Measurements from ENCODE around the gene CCDC7. TPM values are rescaled to one million over a fixed set of nuclear protein-coding genes. Genes with fewer than 3 reads are reported as not detected.
"Not testable (repeated sequence)": the region's sequence is repeated elsewhere in the genome, so short reads cannot be mapped to it uniquely, and the experiment has no call there.

CCDC7 gene
- polyA plus RNA-seq, 3 donors, result 3.8 to 6.7 (median 6.2) TPM

- DNase-seq, result no peak
These were observed 110.9 kb downstream of the CCDC7 start for GRCh38 chr10:32556783-32557395.

GRCh38 chr10:32562695-32563094 lies 116.8 kb downstream of the CCDC7 start:
- not testable (repeated sequence) for DNase-seq

DNA sequence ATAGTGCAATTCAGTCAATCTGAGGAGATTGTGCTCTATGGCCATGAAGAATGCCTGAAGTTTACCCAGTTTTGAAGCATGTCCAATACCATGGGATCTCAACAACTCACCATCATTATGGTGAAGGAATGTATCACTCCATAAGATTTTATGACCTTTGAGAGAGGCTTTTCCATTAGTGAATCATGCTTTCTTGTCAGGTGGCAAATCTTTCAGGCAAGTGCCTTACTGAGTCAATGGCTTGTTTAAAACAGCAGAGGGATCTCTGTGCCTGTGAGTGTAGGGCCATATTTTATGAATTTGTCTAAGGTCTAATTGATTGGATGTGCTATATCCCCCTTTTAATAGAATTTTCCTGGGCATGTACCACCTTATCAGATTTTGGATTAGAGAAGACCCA lies 131.5 kb downstream of the CCDC7 start:
- DNase-seq, result no peak

GRCh38 chr10:32582946-32583345 lies 137.0 kb downstream of the CCDC7 start:
- DNase-seq, result no peak

DNA sequence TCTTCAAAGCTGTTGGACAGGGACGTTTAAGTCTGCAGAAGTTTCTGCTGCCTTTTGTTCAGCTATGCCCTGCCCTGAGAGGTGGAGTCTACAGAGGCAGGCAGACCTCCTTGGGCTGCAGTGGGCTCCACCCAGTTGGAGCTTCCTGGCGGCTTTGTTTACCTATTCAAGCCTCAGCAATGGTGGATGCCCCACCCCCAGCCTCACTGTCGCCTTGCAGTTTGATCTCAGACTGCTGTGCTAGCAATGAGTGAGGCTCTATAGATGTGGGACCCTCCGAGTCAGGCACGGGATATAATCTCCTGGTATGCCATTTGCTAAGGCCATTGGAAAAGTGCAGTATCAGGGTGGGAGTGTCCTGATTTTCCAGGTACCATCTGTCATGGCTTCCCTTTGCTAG lies 152.1 kb downstream of the CCDC7 start:
- DNase-seq, result not testable (repeated sequence)

DNA sequence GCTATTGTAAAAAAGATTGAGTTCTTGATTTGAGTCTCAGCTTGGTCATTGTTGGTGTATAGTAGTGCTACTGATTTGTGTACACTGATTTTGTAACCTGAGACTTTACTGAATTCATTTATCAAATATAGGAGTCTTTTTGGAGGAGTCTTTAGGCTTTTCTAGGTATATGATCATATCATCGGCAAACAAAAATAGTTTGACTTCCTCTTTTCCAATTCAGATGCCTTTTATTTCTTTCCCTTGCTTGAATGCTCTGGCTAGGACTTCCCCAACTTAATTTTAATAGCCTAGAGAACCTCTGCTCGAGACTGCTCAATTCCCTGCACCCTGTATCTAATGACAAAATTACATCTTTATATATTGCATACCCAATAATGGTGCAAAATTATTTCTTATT lies 154.4 kb downstream of the CCDC7 start:
- DNase-seq, result no peak

DNA sequence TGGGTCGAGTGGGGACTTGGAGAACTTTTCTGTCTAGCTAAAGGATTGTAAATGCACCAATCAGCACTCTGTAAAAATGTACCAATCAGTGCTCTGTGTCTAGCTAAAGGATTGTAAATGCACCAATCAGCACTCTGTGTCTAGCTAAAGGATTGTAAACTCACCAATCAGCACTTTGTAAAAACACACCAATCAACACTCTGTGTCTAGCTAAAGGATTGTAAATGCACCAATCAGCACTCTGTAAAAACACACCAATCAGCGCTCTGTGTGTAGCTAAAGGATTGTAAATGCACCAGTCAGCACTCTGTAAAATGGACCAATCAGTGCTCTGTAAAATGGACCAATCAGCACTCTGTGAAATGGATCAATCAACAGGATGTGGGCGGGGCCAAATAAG lies 155.6 kb downstream of the CCDC7 start:
- not testable (repeated sequence) for DNase-seq

DNA sequence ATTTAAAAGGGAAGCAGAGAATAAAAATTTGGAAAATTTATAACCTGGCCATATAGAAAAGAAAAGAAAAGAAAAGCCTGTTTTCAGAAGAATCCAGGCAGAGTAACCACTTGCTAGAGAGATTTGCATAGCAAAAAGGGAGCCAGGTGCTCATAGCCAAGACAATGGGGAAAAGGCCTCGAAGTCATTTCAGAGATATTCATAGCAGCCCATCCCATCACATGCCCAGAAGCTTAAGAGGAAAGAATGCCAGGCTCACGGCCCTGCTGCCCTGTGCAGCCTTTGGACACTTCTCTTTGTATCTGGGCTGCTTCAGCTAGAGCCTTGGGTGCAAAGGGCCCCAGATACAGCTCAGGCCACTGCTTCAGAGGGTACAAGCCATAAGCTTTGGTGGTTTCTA lies 159.8 kb downstream of the CCDC7 start:
- DNase-seq, result no peak

DNA sequence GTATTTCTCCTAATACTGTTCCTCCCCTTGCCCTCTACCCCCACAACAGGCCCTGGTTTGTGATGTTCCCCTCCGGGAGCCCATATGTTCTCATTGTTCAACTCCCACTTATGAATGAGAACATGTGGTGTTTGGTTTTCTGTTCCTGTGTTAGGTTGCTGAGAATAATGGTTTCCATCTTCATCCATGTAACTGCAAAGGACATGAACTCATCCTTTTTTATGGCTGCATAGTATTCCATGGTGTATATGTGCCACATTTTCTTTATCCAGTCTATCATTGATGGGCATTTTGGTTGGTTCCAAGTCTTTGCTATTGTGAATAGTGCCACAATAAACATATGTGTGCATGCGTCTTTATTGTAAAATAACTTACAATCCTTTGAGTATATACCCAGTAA lies 164.6 kb downstream of the CCDC7 start:
- DNase-seq, result not testable (repeated sequence)

- DNase-seq, result no peak
These were observed 170.5 kb downstream of the CCDC7 start for GRCh38 chr10:32616438-32616837.

GRCh38 chr10:32618482-32618881 lies 172.5 kb downstream of the CCDC7 start:
- DNase-seq, result no peak

- no peak for DNase-seq
These were observed 176.0 kb downstream of the CCDC7 start for GRCh38 chr10:32621969-32622368.

GRCh38 chr10:32622409-32622808 lies 176.5 kb downstream of the CCDC7 start:
- no peak for DNase-seq

GRCh38 chr10:32627183-32627582 lies 181.2 kb downstream of the CCDC7 start:
- DNase-seq, result no peak

DNA sequence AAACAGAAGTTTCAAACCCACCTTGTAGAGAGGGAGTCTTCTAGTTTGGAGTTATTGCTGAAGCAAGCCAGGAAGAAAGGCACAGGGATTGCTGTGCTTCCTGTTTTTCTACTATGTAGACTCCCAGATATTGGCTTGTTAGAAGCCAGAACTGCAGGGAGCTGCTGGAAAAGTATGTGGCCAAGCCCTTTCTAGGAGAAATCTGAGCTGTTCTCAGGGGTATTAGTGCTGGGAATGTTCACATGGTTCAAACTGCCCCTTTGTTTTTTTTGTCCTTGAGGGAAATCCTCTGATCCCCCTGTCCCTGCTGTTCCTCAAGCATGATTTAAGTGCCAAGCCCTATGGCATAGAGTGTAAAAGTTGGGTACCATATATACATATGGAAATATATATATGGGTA lies 184.0 kb downstream of the CCDC7 start:
- DNase-seq, result no peak

DNA sequence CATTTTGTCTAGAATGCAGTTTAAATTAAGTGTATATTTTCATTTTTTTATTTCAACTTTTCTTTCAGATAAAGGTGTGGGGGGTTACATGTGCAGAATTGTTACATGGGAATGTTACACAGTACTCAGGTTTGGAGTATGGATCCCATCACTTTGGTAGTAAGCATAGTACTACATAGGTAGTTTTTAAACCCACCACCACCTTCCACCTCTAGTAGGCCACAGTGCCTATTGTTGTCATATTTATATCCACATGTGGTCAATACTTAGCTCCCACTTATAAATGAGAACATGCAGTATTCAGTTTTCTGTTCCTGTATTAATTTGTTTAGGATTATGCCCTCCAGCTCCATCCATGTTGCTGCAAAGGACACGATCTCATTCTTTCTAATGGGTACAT lies 200.6 kb downstream of the CCDC7 start:
- no peak for DNase-seq

- DNase-seq, result no peak
These were observed 204.3 kb downstream of the CCDC7 start for GRCh38 chr10:32650246-32650655.

GRCh38 chr10:32657430-32657829 lies 211.5 kb downstream of the CCDC7 start:
- DNase-seq, result not testable (repeated sequence)

DNA sequence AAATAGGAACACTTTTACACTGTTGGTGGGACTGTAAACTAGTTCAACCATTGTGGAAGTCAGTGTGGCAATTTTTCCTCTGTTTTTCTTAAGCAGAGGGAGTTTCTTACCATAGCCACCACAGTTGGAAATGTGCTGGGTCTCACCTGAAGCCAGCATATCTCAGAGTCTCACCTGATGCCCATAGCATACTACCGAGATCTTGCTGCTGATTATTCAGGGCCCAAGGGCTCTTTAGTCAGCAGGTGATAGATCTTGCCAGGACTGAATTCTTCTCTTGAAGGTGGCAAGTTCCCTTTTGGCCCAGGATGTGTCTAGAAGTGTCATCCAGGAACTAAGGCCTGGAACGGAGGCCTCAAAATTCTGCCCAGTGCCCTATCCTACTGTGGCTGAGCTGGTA lies 215.4 kb downstream of the CCDC7 start:
- DNase-seq, result no peak

- no peak for DNase-seq
These were observed 235.0 kb downstream of the CCDC7 start for GRCh38 chr10:32680803-32681557.

DNA sequence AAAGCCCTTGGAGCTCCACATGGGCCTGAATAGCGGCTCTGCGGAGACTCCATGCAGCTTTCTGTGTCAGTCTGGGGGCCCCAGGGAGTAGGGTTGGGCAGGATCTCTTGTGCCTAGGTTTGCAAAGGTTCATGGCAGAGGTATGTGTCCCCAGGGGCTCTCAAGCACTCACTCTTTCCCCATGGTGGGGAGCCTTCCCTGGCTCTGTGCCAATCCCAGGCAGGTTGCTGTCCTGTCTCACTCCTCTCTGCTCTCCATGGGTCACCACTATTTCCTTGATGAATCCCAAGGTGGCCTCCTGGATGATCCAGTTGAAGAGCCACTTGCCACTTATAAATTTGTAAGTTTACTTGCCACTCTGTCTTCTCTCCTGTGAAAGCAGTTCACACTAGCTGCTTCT lies 238.4 kb downstream of the CCDC7 start:
- DNase-seq, result no peak

DNA sequence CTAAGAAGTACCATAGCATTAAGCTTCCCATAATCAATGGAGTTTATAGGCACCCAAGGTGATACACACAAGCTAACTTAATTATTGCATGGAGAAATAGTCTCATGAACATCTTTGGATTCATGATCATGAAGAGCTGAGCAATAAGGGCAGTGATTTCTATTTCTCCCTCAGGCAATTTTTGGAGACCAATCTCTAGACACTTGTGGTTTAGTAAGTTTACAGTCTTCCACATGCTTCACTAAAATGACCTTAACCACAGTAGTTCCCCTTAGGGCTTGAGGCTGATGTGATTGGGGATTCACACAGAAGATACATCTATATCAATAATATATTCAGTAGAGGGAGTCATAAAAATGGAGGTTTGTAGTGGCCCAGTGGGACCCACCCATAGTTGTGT lies 241.2 kb downstream of the CCDC7 start:
- no peak for DNase-seq

DNA sequence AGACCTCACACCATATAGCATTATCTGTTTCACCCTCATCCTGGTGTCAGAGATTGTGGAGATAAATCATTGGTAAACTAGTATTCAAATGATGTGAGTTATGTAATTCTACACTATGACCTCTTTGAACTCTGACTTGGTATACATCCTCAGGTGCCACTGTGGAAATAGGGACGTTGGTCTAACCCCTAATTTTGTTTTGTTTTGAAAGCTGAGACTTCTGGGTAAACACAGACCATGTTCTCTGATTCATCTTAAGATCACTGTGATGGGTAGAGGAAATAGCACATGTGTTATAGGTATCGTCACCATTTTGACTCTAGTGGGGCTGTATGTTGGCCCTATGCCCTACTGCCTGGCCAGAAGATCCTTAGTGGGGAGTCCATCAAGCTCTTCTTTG lies 241.6 kb downstream of the CCDC7 start:
- DNase-seq, result no peak

DNA sequence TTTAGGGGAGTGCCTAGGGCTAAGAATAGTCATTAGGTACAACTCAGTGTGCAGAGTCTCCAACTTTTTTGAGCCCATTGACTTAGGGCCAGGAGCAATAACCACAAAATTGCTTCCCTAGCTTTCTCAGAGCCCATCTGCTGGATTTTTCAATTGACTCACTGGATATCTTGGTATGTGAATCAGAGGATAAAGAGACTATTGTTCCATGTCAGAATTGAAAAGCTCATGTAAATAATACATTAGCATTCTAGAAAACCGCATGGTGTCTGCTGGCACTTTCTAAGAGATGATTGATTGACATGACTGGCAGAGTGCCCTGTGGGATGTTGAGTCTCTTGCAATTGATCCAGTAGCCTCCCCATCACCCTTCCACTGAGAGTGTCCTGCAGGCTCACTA lies 246.2 kb downstream of the CCDC7 start:
- DNase-seq, result no peak

Data from renal pelvis (tissue), 4 donors.